ENCODE results near the gene PCMTD2. TPM values are rescaled to one million over a fixed set of nuclear protein-coding genes. Genes with fewer than 3 reads are reported as not detected.

The PCMTD2 gene
- total RNA-seq, 2 experiments from 2014 or later = 47.0 to 51.7 TPM

DNA sequence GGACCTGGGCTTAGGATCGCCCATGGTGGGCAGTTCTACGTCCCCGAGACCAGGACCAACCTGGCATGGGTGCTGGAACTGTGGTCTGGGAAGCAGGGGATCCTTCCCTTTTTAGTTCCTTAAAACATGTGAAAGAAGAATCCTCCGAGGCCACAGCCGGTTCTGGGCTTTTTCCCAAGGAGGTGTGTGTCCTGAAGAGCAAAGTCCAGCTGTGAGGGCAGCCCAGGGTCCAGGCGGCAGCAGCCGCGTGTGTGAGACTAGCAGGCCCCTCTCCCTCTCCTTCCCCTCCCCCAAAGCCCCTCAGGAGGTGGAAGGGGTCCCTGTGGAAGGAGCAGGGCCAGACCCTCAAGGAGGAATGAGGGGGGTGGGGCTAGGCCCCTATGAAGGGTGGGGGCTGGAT lies 35.1 kb upstream of the PCMTD2 start:
- H3K4me2 ChIP-seq (ENCODE audit: low read length) = no peak overlapping the region
- intact Hi-C loops (cut with micrococcal nuclease; ENCODE audit: unreplicated experiment) = no loop called here
- H3K4me3 ChIP-seq (ENCODE audit: low read depth, low read length, poor library complexity, severe bottlenecking) = no peak overlapping the region
- H3K27ac ChIP-seq (ENCODE audit: low read depth, low read length, poor library complexity, severe bottlenecking) = no peak overlapping the region
- POLR2A ChIA-PET = no interaction called here
- peaks cover 4% of the 10 kb centered on the region for H3K4me1 ChIP-seq (ENCODE audit: insufficient read depth, low read length, poor library complexity, severe bottlenecking)
- no peaks in the 10 kb centered on the region for H4K20me1 ChIP-seq (ENCODE audit: insufficient read depth, low read length)
- H3K9me2 ChIP-seq (ENCODE audit: insufficient read depth, low read length) = no peaks in the 10 kb centered on the region
- no peak overlapping the region for H2AFZ ChIP-seq (ENCODE audit: low read length)
- DNase-seq (ENCODE audit: low spot score) = no peak
- CTCF ChIA-PET (ENCODE audit: unreplicated experiment) = no interaction called here
- no peaks in the 10 kb centered on the region for H3K36me3 ChIP-seq (ENCODE audit: insufficient read depth, low read length)
- no peaks in the 10 kb centered on the region for H3K9me3 ChIP-seq (ENCODE audit: low read length)
- BruUV-seq (replicated peaks) = no TSS peak
- no peaks in the 10 kb centered on the region for H3K79me2 ChIP-seq (ENCODE audit: insufficient read depth, low read depth, low read length)
- no peak for TF ChIP-seq EZH2phosphoT487 (IDR thresholded peaks at IDR 0.05; ENCODE audit: borderline replicate concordance, low read depth, low read length)

DNA sequence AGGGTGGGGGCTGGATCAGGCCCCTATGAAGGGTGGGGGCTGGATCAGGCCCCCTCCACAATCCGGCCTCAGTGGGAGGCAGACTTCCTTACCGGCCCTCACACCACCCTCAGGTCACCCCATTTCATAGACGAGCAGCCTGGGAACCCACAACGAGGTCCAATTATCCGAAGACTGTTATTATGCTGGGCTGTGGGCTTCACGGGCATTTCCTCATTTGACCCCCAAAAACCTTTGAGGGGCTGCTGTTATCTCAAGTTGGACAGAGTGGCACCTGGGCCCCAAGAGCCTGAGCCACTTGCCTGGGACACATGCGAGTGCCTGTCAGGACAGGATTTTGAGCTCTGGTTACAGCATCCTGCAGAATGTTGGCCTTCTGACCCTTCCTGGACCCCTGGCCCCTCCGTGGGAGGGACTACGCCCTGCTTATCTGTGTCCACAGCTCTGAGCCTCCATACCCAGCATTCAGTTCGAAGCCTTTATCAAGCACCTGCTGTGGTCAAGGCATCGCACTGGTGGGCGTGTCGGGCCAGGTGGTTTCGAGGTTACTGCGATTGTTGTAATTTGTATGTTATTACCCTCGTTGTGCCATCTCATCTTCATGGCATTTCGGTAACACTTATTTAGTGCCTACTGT lies 34.5 kb upstream of the PCMTD2 start:
- Histone ChIP-seq H3K4me3 (ENCODE audit: low read depth, low read length, poor library complexity, severe bottlenecking) (no peak overlapping the region), H3K4me1 (ENCODE audit: insufficient read depth, low read length, poor library complexity, severe bottlenecking) (peaks cover 4% of the 10 kb centered on the region), H3K79me2 (ENCODE audit: insufficient read depth, low read depth, low read length) (no peaks in the 10 kb centered on the region), H3K27ac (ENCODE audit: low read depth, low read length, poor library complexity, severe bottlenecking) (no peak overlapping the region), H3K4me2 (ENCODE audit: low read length) (no peak overlapping the region), H2AFZ (ENCODE audit: low read length) (no peak overlapping the region), H4K20me1 (ENCODE audit: insufficient read depth, low read length) (no peaks in the 10 kb centered on the region), H3K9me2 (ENCODE audit: insufficient read depth, low read length) (no peaks in the 10 kb centered on the region), H3K9me3 (ENCODE audit: low read length) (no peaks in the 10 kb centered on the region), H3K36me3 (ENCODE audit: insufficient read depth, low read length) (no peaks in the 10 kb centered on the region)
- ChIA-PET CTCF (ENCODE audit: unreplicated experiment) (no interaction called here), POLR2A (no interaction called here)
- no TSS peak for BruUV-seq (replicated peaks)
- intact Hi-C loops (cut with micrococcal nuclease; ENCODE audit: unreplicated experiment) = no loop called here
- DNase-seq (ENCODE audit: low spot score) = no peak
- TF ChIP-seq EZH2phosphoT487 (IDR thresholded peaks at IDR 0.05; ENCODE audit: borderline replicate concordance, low read depth, low read length) = no peak
- TF ChIP-seq, protein P1, sequence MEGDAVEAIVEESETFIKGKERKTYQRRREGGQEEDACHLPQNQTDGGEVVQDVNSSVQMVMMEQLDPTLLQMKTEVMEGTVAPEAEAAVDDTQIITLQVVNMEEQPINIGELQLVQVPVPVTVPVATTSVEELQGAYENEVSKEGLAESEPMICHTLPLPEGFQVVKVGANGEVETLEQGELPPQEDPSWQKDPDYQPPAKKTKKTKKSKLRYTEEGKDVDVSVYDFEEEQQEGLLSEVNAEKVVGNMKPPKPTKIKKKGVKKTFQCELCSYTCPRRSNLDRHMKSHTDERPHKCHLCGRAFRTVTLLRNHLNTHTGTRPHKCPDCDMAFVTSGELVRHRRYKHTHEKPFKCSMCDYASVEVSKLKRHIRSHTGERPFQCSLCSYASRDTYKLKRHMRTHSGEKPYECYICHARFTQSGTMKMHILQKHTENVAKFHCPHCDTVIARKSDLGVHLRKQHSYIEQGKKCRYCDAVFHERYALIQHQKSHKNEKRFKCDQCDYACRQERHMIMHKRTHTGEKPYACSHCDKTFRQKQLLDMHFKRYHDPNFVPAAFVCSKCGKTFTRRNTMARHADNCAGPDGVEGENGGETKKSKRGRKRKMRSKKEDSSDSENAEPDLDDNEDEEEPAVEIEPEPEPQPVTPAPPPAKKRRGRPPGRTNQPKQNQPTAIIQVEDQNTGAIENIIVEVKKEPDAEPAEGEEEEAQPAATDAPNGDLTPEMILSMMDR (conservative IDR thresholded peaks at IDR 0.05; ENCODE audit: low read length) = no peak

DNA sequence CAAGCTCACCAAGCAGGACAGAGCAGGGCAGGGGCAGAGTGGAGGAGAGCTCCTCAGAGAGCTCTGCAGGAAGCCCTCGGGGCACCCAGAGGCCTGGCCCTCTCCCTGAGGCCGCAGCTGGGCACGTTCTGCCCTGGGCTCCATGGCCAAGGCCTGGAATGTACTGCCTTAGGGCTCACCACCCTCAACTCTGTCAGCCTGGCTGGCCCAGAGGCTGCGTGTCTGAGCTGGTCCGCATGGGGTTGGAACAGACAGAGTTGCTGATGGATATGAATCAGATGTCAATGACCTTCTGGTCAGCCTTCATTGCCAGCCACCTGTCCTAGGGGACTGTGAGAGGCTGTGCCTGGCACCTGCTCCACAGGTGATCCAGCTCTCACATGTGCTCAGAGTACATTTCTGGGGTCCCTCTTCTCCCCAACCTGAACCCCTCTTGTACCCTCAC lies 33.2 kb upstream of the PCMTD2 start:
- H3K36me3 ChIP-seq (ENCODE audit: insufficient read depth, low read length) = no peaks in the 10 kb centered on the region
- no peak overlapping the region for H2AFZ ChIP-seq (ENCODE audit: low read length)
- H3K4me1 ChIP-seq (ENCODE audit: insufficient read depth, low read length, poor library complexity, severe bottlenecking) = peaks cover 4% of the 10 kb centered on the region
- no peak overlapping the region for H3K4me3 ChIP-seq (ENCODE audit: low read depth, low read length, poor library complexity, severe bottlenecking)
- H4K20me1 ChIP-seq (ENCODE audit: insufficient read depth, low read length) = no peaks in the 10 kb centered on the region
- no peaks in the 10 kb centered on the region for H3K79me2 ChIP-seq (ENCODE audit: insufficient read depth, low read depth, low read length)
- BruUV-seq (replicated peaks) = no TSS peak
- no peak overlapping the region for H3K27ac ChIP-seq (ENCODE audit: low read depth, low read length, poor library complexity, severe bottlenecking)
- intact Hi-C loops (cut with micrococcal nuclease; ENCODE audit: unreplicated experiment) = no loop called here
- no peak for DNase-seq (ENCODE audit: low spot score)
- no peak for TF ChIP-seq EZH2phosphoT487 (IDR thresholded peaks at IDR 0.05; ENCODE audit: borderline replicate concordance, low read depth, low read length)
- H3K4me2 ChIP-seq (ENCODE audit: low read length) = no peak overlapping the region
- H3K9me2 ChIP-seq (ENCODE audit: insufficient read depth, low read length) = no peaks in the 10 kb centered on the region
- no peaks in the 10 kb centered on the region for H3K9me3 ChIP-seq (ENCODE audit: low read length)
- CTCF ChIA-PET (ENCODE audit: unreplicated experiment) = interaction anchor here (1.0 kb wide), 1 partner anchor 18 kb away, joined by 4 read pairs; no protein-coding TSS in a partner anchor
- POLR2A ChIA-PET = no interaction called here

Measured in OCI-LY7 (cell line).